WI38 (cell line): ENCODE data around the gene STAT1.

Experiments used
- H3K4me3 ChIP-seq: 2 replicates; pipeline ENCODE4 v1.5.1; 2011; ENCODE audit warnings: low read depth, mild to moderate bottlenecking, control low read depth, low read length
- TF ChIP-seq, protein P1 (sequence below): IDR thresholded peaks from 2 replicates; pipeline ENCODE4 v1.5.1; 2012; ENCODE audit warnings: low read depth, mild to moderate bottlenecking, control low read depth, low read length

The STAT1 gene

DNA sequence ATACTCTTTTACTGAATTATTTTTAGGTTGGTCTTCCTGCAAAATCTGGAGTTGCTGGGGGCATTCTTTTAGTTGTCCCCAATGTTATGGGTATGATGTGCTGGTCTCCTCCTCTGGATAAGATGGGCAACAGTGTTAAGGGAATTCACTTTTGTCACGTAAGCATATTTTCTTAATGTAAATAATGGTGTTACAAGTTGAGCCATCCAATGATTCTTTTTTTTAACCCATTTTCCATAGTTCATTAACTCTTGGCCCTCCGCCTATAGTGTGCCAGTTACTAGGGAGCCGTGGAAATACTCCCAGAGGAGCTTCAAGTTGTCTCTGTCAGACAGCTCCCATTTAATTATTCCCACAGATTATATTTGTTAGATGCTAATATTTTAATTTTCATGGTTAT, 83.6 kb downstream of the STAT1 start:
- TF ChIP-seq, protein P1, sequence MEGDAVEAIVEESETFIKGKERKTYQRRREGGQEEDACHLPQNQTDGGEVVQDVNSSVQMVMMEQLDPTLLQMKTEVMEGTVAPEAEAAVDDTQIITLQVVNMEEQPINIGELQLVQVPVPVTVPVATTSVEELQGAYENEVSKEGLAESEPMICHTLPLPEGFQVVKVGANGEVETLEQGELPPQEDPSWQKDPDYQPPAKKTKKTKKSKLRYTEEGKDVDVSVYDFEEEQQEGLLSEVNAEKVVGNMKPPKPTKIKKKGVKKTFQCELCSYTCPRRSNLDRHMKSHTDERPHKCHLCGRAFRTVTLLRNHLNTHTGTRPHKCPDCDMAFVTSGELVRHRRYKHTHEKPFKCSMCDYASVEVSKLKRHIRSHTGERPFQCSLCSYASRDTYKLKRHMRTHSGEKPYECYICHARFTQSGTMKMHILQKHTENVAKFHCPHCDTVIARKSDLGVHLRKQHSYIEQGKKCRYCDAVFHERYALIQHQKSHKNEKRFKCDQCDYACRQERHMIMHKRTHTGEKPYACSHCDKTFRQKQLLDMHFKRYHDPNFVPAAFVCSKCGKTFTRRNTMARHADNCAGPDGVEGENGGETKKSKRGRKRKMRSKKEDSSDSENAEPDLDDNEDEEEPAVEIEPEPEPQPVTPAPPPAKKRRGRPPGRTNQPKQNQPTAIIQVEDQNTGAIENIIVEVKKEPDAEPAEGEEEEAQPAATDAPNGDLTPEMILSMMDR = no peak
- H3K4me3 ChIP-seq = no peak overlapping the region

DNA sequence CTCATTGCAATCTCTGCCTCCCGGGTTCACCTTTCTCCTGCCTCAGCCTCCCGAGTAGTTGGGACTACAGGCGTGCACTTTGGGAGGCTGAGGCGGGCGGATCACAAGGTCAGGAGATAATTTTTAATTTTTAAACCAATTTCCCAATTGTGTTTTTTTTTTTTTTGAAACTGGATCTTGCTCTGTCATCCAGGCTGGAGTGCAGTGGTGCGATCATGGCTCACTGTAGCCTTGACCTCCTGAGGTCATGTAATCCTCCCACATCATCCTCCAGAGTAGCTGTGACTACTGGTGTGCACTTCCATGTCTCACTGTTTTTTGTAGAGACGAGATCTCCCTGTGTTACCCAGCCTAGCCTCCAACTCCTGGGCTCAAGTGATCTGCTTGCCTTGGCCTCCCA, 84.1 kb downstream of the STAT1 start:
- TF ChIP-seq, protein P1 = no peak
- H3K4me3 ChIP-seq = no peak overlapping the region

DNA sequence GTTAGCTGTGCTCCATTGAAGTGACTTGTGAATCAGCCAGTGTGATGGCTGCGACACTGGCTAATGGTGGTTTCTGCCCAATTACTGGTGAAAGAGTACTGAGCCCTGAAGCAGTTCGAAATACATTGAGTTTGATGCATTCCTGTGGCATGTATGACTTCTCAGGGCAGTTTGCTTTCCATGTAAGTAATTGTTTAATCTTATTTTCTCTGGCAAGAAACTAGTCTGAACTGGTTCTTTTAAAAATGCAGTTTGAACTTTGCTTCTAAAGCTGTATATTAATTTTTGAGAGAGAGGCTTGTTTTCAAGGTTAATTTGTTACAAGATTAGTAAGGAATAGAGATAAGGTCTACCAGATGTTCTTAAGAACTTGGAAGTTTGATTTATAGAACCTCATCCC, 86.7 kb downstream of the STAT1 start:
- H3K4me3 ChIP-seq = no peak overlapping the region
- TF ChIP-seq, protein P1 = no peak

DNA sequence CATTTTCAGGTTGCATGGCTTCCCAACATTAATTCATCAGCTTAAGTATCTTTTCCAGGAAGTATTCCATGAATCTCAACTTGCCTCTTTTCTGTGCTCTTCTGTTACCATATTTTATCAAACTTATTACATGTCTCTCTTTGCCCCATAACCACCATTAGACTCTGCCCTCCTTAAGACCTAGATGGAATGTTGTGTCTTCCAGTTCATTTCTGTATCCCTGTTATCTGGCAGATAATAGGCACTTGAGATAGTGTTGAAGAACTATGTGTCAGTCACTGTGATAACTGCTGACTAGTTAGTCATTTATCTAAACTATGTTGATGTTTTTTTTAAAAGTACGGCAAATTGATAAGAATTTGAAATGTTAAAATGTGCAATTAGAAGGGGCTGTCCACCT, 91.6 kb downstream of the STAT1 start:
- TF ChIP-seq, protein P1 = no peak
- H3K4me3 ChIP-seq = no peak overlapping the region

DNA sequence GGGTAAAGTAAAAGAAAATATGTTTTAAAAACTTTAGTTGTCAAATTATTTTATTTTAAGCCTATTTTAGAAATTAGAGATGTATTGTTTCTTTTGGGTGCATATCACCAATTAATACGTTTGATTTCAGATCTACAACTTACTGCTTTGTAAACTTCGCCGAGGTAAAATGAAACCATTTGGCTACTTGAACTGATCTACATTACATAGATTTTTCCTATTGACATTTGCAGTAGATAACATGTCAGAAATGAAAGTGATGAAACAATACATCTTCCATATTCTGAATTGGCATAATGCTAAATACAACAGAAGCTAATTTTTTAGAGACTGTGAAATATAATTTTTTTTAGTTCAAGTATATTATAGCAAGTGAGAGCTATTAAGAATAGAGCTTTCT, 93.9 kb downstream of the STAT1 start:
- no peak overlapping the region for H3K4me3 ChIP-seq
- TF ChIP-seq, protein P1 = no peak
